GM21619 (cell line): ENCODE measurements around the gene CCNK.

ENCODE experiments used
- ATAC-seq: cut with Tn5 transposase; IDR thresholded peaks from one replicate; pipeline ENCODE4 v1.9.1; 2021; ENCODE audit not compliant: unreplicated experiment

The CCNK gene

GRCh38 chr14:99549684-99550083 lies 68.5 kb downstream of the CCNK start:
- no peak for ATAC-seq

GRCh38 chr14:99550387-99550992 lies 69.3 kb downstream of the CCNK start:
- no peak for ATAC-seq

- no peak for ATAC-seq
Observed at GRCh38 chr14:99551034-99551922, 70.1 kb downstream of the CCNK start.

- ATAC-seq: no peak
Observed at GRCh38 chr14:99552021-99552553, 70.9 kb downstream of the CCNK start.

- ATAC-seq: no peak
Observed at GRCh38 chr14:99552572-99553216, 71.5 kb downstream of the CCNK start.

- no peak for ATAC-seq
Observed at GRCh38 chr14:99554184-99554583, 73.0 kb downstream of the CCNK start.

GRCh38 chr14:99554757-99555531 lies 73.7 kb downstream of the CCNK start:
- ATAC-seq: no peak

GRCh38 chr14:99556134-99556791 lies 75.1 kb downstream of the CCNK start:
- no peak for ATAC-seq

GRCh38 chr14:99559286-99559990 lies 78.2 kb downstream of the CCNK start:
- ATAC-seq: no peak

GRCh38 chr14:99560403-99560802 lies 79.2 kb downstream of the CCNK start:
- ATAC-seq: no peak

- ATAC-seq: no peak
Observed at GRCh38 chr14:99560922-99561683, 79.9 kb downstream of the CCNK start.

- ATAC-seq: no peak
Observed at GRCh38 chr14:99561864-99562263, 80.7 kb downstream of the CCNK start.
